ENCODE results near the gene PDE9A. TPM values are rescaled to one million over a fixed set of nuclear protein-coding genes. Genes with fewer than 3 reads are reported as not detected.

PDE9A gene
- total and polyA plus RNA-seq, 2 of the 4 experiments (the other 2 are of a cell fraction), result 0.89 to 0.90 TPM

GRCh38 chr21:42673633-42674328 lies 20.4 kb downstream of the PDE9A start:
- no TSS peak for BruUV-seq (replicated peaks)
- Histone ChIP-seq H3K4me1 (ENCODE audit: control insufficient read depth, insufficient read depth, low read length) (peaks cover 2% of the 10 kb centered on the region; the same call in 1 of the 2 replicates), H4K20me1 (ENCODE audit: insufficient read depth, low read length) (no peaks in the 10 kb centered on the region), H3K9me1 (ENCODE audit: insufficient read depth, low read length) (no peaks in the 10 kb centered on the region), H3K4me2 (ENCODE audit: low read depth, low read length) (no peak overlapping the region), H3K18ac (ENCODE audit: low read depth, low read length) (no peak overlapping the region), H3K4me3 (ENCODE audit: insufficient read depth, low read depth, low read length) (no peak overlapping the region), H3K4ac (ENCODE audit: low read depth, low read length) (no peak overlapping the region), H3K9ac (ENCODE audit: low read depth, low read length) (no peak overlapping the region), H4K8ac (ENCODE audit: low read depth in 2 of 2, low read length in 2 of 2) (no peak overlapping the region), H2BK15ac (ENCODE audit: low read depth, low read length) (no peak overlapping the region), H2AK5ac (ENCODE audit: low read depth, low read length) (no peak overlapping the region), H4K5ac (ENCODE audit: low read depth, low read length) (no peak overlapping the region), H3K27me3 (ENCODE audit: control insufficient read depth, insufficient read depth, low read length) (0 out of 2 replicates have a peak, but pooled peaks cover 2% of the 10 kb centered on the region), H2BK5ac (ENCODE audit: low read depth, low read length, poor library complexity, severe bottlenecking) (no peak overlapping the region), H2AK9ac (replicated peaks; ENCODE audit: low read depth, low read length, poor library complexity) (no peak overlapping the region), H3K23ac (ENCODE audit: low read depth, low read length) (no peak overlapping the region), H2BK20ac (ENCODE audit: low read depth, low read length) (no peak overlapping the region), H3K56ac (ENCODE audit: extremely low read depth, insufficient read depth, low read length) (no peak overlapping the region), H3K36me3 (ENCODE audit: control insufficient read depth, insufficient read depth, low read length) (no peaks in the 10 kb centered on the region), H2AFZ (replicated peaks; ENCODE audit: low read length, poor library complexity) (no peak overlapping the region), H3K9me3 (ENCODE audit: control insufficient read depth, insufficient read depth, low read length) (no peaks in the 10 kb centered on the region), H3K79me1 (ENCODE audit: low read depth in 1 of 2, low read length in 2 of 2) (no peaks in the 10 kb centered on the region), H3K27ac (ENCODE audit: insufficient read depth, low read length) (no peak overlapping the region), H2BK120ac (ENCODE audit: low read depth, low read length) (no peak overlapping the region), H4K91ac (ENCODE audit: insufficient read depth, low read depth, low read length) (no peak overlapping the region), H3K14ac (replicated peaks; ENCODE audit: low read depth, low read length) (no peak overlapping the region)
- CTCF ChIA-PET, result no interaction called here
- no peak for ATAC-seq (ENCODE audit: low read depth)
- no peak for DNase-seq
- no peak for TF ChIP-seq NFE2L2 (IDR thresholded peaks at IDR 0.05; ENCODE audit: low read depth, low read length)
- TF ChIP-seq CEBPB (IDR thresholded peaks at IDR 0.05; ENCODE audit: low read depth, low read length), result no peak
- TF ChIP-seq POLR2A (IDR thresholded peaks at IDR 0.05; ENCODE audit: low read depth, low read length), result no peak
- TF ChIP-seq RFX5 (IDR thresholded peaks at IDR 0.05; ENCODE audit: low read depth, low read length), result no peak
- TF ChIP-seq RAD21 (IDR thresholded peaks at IDR 0.05; ENCODE audit: low read length), result no peak
- TF ChIP-seq MAFK (IDR thresholded peaks at IDR 0.05; ENCODE audit: low read depth, low read length), result no peak
- TF ChIP-seq MXI1 (IDR thresholded peaks at IDR 0.05; ENCODE audit: borderline replicate concordance, low read depth, low read length), result no peak
- TF ChIP-seq BHLHE40 (IDR thresholded peaks at IDR 0.05; ENCODE audit: low read depth, low read length), result no peak
- no peak for TF ChIP-seq CHD1 (IDR thresholded peaks at IDR 0.05; ENCODE audit: low read depth, low read length)
- 88% methylated on average over 10 of the region's 23 CpGs; no CpG with 5 or more reads in 1 of the 2 experiments for WGBS, 2 experiments (ENCODE audit: extremely low coverage in 2 of 2, insufficient read length in 1 of 2)
- in situ Hi-C loops (cut with MboI; ENCODE audit: low sequenced_read_pairs) (no loop called here), dilution Hi-C loops (cut with HindIII; ENCODE audit: low sequenced_read_pairs, unreplicated experiment) (no loop called here), intact Hi-C loops (cut with micrococcal nuclease) (no loop called here)
- POLR2A ChIA-PET (ENCODE audit: unreplicated experiment), result no interaction called here
